SK-MEL-5 (cell line): ENCODE results near the gene CA12. TPM values are rescaled to one million over a fixed set of nuclear protein-coding genes. Genes with fewer than 3 reads are reported as not detected.
"Not testable (repeated sequence)": the region's sequence is repeated elsewhere in the genome, so short reads cannot be mapped to it uniquely, and the experiment has no call there.

Experiments
- DNase-seq: peaks from one replicate; pipeline ENCODE4 v3.0.0-alpha.2; 2016; ENCODE audit warnings: low read depth, low spot score
- in situ Hi-C: cut with HindIII; loops from 2 replicates; pipeline ENCODE4 v1.10.0; 2016; ENCODE audit warnings: low sequenced_read_pairs, high pct_unique_total_duplicates, low pct_unique_long_range_greater_than_20kb
- polyA plus RNA-seq, 2 experiments: library from polyadenylated mRNA; depleted of rRNA; stranded (reverse); fragments of >200 nt; gene quantifications; 2 replicates each; pipeline ENCODE4 v1.2.3, GENCODE V29; 2015
- total RNA-seq: library from RNA; depleted of rRNA; stranded (reverse); fragments of >200 nt; shearing (Covaris generic); gene quantifications from 2 replicates; pipeline ENCODE4 v1.2.3, GENCODE V29; 2014; rRNA removed

CA12 gene
- total RNA-seq = 17.4 and 19.2 TPM in 2 replicates
- polyA plus RNA-seq (2015; cell fraction: cytosol; rRNA removed) = 31.7 and 44.3 TPM in 2 replicates
- polyA plus RNA-seq (2015; cell fraction: nucleus; rRNA removed) = 7.9 and 11.0 TPM in 2 replicates

GRCh38 chr15:63381301-63382204 is at the start of gene CA12:
TSS of gene CA12 (minus strand) at chr15:63381846. CDS start at chr15:63381720, 126 bp downstream.
- in situ Hi-C loops = no loop called here
- DNase-seq = no peak

DNA sequence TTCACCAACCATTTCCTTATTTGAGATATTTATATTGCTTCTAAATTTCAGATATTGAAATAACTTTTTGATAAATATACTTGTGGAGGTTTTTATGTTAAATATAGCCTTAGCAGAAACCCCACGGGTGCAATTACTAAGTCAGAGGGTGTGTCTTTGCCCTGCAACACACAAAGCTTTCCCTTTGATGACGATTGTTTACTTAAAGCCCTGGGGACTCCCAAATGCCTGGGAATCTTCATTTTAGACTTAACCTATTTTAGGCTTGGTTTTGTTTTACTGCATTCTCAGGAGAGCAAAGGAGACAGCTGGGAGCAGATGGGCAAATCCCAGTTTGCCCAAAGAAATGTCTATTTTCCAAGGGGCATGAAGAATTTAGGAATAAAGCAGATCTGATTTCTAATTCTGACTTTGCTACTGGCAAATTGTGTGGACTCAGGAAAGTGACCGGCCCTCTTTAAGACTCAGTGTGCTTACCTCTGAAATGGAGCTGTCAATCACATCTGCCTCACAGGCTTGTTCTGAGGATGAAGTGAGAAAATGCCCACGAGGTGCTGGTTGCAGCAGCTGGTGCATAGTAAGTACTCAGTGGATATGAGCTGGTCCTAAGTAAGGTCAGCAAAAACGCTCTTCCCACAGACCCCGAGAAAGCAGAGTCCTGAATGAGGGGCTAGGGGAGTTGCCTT is 49.3 kb upstream of the CA12 start:
- in situ Hi-C loops = no loop called here
- DNase-seq = peak; percentile 25

- no peak for DNase-seq
- in situ Hi-C loops = no loop called here
Measured at GRCh38 chr15:63426552-63426951, 44.9 kb upstream of the CA12 start.

DNA sequence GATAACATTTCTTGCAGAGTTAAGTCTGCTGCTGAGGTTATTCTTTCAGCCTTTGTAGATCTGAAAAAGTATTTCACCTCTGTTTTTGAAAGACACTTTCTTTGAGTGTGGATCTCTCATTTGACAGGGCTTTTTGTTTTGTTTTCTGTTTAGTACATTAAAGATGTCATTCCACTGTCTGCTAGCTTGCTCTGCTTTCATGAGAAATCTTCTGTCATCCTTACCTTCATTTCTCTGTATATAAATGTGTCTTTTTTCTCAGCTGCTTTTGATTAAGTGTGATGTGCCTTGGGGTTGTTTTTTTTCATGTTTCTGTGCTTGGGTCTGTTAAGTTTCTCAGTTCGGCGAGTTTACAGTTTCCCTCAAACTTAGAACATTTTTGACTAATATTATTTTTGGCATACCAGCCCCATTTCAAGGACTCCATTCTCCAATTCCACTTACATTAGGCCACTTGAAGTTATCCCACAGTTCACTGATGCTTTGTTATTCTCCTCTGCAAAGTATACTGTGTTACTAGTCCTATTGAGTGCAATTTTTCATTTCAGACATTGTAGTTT is 43.9 kb upstream of the CA12 start:
- DNase-seq = no peak
- in situ Hi-C loops = no loop called here

DNA sequence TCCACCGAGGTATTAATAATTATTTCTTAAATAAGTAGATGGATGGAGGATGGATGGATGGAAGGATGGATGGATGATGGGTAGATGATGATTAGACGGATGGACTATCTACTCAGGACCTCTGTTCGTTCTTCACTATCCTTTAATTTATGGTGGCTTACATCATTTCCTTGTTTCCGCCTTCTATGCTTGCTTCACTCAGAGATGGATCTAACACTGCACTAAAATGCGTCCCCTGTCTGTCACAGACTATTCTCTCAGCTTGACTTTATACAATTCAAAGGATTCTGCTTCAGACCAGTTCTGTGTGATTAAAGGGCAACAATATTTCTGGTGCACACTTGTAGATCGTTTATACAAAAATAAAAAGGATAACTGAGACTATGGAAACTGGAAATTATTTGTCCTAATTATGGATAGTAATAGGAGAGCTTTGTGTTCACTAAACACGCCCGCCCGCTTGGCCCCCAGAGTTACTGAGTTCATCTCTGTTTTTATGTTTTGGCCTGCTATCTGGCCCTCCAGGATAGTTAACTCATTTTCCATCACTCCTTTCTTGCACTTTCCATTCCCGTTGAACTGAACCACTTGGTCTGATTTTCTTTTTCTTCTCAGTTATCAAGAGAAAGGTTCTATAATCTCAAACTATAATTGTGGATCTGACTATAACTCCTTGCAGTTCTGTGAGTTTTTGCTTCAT is 41.4 kb upstream of the CA12 start:
- DNase-seq = no peak
- in situ Hi-C loops = loop anchor here (25.0 kb wide), 1 partner anchor 111 kb away; no protein-coding TSS in a partner anchor

- DNase-seq = no peak
- in situ Hi-C loops = loop anchor here (25.0 kb wide), 1 partner anchor 109 kb away; no protein-coding TSS in a partner anchor
Measured at GRCh38 chr15:63421433-63421832, 39.8 kb upstream of the CA12 start.

DNA sequence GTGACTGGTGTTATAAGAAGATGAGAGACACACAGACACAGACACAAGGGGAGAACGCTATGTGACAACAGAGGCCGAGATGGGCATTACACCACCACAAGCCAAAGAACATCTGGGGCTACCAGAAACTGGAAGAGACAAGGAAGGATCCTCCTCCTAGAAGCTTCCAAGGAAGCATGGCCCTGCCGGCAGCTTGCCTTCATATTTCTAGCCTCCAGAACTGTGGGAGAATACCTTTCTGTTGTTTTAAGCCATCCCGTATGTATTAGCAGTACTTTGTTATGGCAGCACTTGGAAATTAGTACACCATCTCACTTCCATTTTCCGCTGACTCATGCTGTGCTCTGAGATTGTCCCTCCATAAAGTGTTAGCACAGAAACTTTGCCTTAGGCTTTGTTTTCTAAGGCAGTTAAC is 38.7 kb upstream of the CA12 start:
- peak; percentile 50 for DNase-seq

GRCh38 chr15:63418811-63419210 is 37.2 kb upstream of the CA12 start:
- in situ Hi-C loops = loop anchor here (25.0 kb wide), 1 partner anchor 107 kb away; no protein-coding TSS in a partner anchor

More for the DNA sequence above, 38.7 kb upstream of the CA12 start:
- in situ Hi-C loops = loop anchor here (25.0 kb wide), 1 partner anchor 108 kb away; no protein-coding TSS in a partner anchor

GRCh38 chr15:63417721-63418120 is 36.1 kb upstream of the CA12 start:
- in situ Hi-C loops = loop anchor here (25.0 kb wide), 1 partner anchor 105 kb away; no protein-coding TSS in a partner anchor
- DNase-seq = no peak

More at GRCh38 chr15:63418811-63419210, 37.2 kb upstream of the CA12 start:
- no peak for DNase-seq

DNA sequence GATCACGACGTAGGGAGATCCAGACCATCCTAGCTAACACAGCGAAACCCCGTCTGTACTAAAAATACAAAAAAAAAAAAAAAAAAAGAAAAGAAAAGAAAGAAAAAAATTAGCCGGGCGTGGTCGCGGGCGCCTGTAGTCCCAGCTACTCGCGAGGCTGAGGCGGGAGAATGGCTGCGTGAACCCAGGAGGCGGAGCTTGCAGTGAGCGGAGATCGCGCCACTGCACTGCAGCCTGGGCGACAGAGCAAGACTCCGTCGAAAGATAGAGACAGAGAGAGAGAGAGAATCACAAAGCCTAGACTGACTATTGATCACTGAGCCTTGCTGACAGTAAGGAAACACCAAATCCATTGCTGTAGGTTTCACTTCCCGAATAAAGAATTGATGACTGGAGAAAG is 35.6 kb upstream of the CA12 start:
- in situ Hi-C loops = loop anchor here (25.0 kb wide), 1 partner anchor 105 kb away; no protein-coding TSS in a partner anchor
- not testable (repeated sequence) for DNase-seq

GRCh38 chr15:63414474-63415120 is 33.0 kb upstream of the CA12 start:
- DNase-seq = no peak
- in situ Hi-C loops = loop anchor here (25.0 kb wide), 1 partner anchor 102 kb away; no protein-coding TSS in a partner anchor

- in situ Hi-C loops = loop anchor here (25.0 kb wide), 1 partner anchor 100 kb away; no protein-coding TSS in a partner anchor
- no peak for DNase-seq
Measured at GRCh38 chr15:63412551-63412950, 30.9 kb upstream of the CA12 start.

- DNase-seq = no peak
- in situ Hi-C loops = loop anchor here (25.0 kb wide), 1 partner anchor 100 kb away; no protein-coding TSS in a partner anchor
Measured at GRCh38 chr15:63411866-63412265, 30.2 kb upstream of the CA12 start.

DNA sequence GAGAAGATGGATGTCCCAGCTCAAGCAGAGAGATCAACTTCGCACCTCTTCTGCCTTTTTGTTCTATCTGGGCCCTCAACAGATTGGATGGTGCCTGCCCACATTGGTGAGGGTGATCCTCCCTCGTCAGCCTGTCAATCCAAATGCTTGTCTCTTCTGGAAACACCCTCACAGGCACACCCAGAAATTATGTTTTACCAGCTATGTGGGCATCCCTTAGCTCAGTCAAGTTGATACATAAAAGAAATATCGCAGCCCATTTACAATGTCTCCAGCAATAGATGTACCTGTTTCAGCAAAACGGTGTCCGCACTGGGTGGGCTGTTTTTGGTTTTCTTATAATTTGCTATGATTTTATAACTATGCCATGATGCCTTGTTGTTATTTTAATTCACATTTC is 27.5 kb upstream of the CA12 start:
- in situ Hi-C loops = loop anchor here (25.0 kb wide), 1 partner anchor 97 kb away; no protein-coding TSS in a partner anchor
- DNase-seq = no peak

DNA sequence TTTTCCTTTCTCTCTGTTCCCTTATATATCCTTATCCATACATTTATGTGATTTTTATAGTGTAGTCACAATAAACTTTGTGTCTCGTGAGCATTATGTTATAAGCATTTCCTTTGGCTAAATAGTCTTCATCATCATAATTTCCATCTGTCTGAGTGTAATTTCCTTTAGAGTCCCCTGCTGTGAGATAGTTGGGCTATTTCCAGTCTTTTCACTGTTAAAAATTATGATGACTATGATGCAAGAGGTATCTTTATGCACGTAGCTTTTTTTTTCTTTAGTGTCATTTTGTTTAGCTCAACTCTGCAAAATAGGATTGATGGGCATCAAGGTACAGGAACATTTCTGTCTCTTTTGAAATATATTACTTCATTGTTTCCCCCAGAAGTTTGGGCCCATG is 26.9 kb upstream of the CA12 start:
- in situ Hi-C loops = loop anchor here (25.0 kb wide), 1 partner anchor 96 kb away; no protein-coding TSS in a partner anchor
- no peak for DNase-seq

DNA sequence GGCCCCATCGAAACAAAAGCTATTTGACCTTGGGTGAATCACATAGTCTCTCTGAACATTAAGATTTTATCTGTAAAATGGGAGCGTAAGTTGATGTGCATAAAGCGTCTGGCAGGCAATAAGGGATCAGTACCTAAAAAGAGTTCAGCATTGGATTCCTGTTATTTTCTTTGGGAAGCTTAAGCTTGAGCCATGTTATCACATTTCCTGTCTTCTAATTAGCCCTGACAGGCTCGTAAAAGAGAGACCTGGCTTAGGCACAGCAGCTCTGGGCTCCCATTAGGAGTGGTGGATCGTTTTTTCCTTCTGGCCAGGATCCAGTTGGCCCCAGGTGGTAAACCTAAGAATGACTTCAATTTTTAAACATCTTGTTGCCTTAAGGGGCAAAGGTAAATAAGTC is 26.0 kb upstream of the CA12 start:
- in situ Hi-C loops = loop anchor here (25.0 kb wide), 1 partner anchor 95 kb away; no protein-coding TSS in a partner anchor
- DNase-seq = no peak
